K562 (cell line): ENCODE data around the gene OR2Z1. TPM values are rescaled to one million over a fixed set of nuclear protein-coding genes. Genes with fewer than 3 reads are reported as not detected.
"Not testable (repeated sequence)": the region's sequence is repeated elsewhere in the genome, so short reads cannot be mapped to it uniquely, and the experiment has no call there.

Source experiments
- ATAC-seq: fragments of 200-7000 bp; cut with Tn5 transposase; 3 replicates; pipeline ENCODE4 v1.9.1; 2020; ENCODE audit warnings: moderate library complexity
- BruUV-seq: library from RNA; stranded (reverse); fragments of 400-500 nt; replicated peaks from 2 replicates; lab custom pipeline; 2021; lab: Mats Ljungman, UMichigan
- CTCF ChIA-PET: fragments of 300-600 bp; formaldehyde crosslinking; extraction: SDS; loops from one replicate; lab custom pipeline; 2021; ENCODE audit warnings: low intra/inter-chr PET ratio; lab: Yijun Ruan, JAX
- POLR2A ChIA-PET: fragments of 300-600, 350-650 bp; sonication (Branson Sonifier 250); formaldehyde crosslinking; extraction: SDS; loops from one replicate; lab custom pipeline; 2021; ENCODE audit warnings: antibody characterized with exemption, inconsistent platforms; lab: Yijun Ruan, JAX
- DNase-seq, 4 experiments: peaks; one replicate each; pipeline versions ENCODE4 v3.0.0 to v3.0.0-alpha.2; 2011 to 2018; ENCODE audit warnings: low spot score in 3 of 4, mixed read lengths in 3 of 4; ENCODE audit errors: extremely low read depth in 1 of 4
- FAIRE-seq: peaks from 2 replicates; lab custom pipeline; 2011; peaks lifted over from hg19 to GRCh38; lab: Jason Lieb, UNC
- H2AFZ ChIP-seq: 2 replicates; pipeline ENCODE4 v1.6.0; 2011; ENCODE audit warnings: low read depth, low read length, control low read depth, inconsistent platforms
- H3K27ac ChIP-seq: fragments of 200-600 bp; 3 replicates; pipeline ENCODE4 v1.8.0; 2011; ENCODE audit warnings: low read depth, mild to moderate bottlenecking, control low read depth, inconsistent platforms, low read length, moderate library complexity, mixed read lengths; ENCODE audit errors: extremely low read depth
- H3K27me3 ChIP-seq, 2 experiments: fragments of 300-600 bp in 1 of 2; 2 replicates in 1 of 2; 3 replicates in 1 of 2; pipeline versions ENCODE4 v1.6.0 to v1.8.0; 2011; ENCODE audit warnings: inconsistent platforms in 2 of 2, low read length in 2 of 2, mild to moderate bottlenecking in 1 of 2, mixed read lengths in 1 of 2, moderate library complexity in 1 of 2; ENCODE audit not compliant: control insufficient read depth in 2 of 2, insufficient read depth in 2 of 2
- H3K36me3 ChIP-seq: fragments of 300-600 bp; 3 replicates; pipeline ENCODE4 v1.8.0; 2011; ENCODE audit warnings: mild to moderate bottlenecking, low read length, inconsistent platforms; ENCODE audit not compliant: control insufficient read depth, insufficient read depth
- H3K4me1 ChIP-seq, 2 experiments: fragments of 200-600 bp in 1 of 2; replicated peaks in 1 of 2; 2 replicates in 1 of 2; 3 replicates in 1 of 2; pipeline versions ENCODE4 v1.5.1 to v1.8.0; 2011; ENCODE audit warnings: inconsistent platforms in 2 of 2, low read length in 2 of 2, mild to moderate bottlenecking in 1 of 2, mixed read lengths in 1 of 2, moderate library complexity in 1 of 2; ENCODE audit not compliant: control insufficient read depth in 2 of 2, insufficient read depth in 2 of 2
- H3K4me2 ChIP-seq: 2 replicates; pipeline ENCODE4 v1.6.1; 2011; ENCODE audit warnings: low read length, control low read depth, inconsistent platforms, mixed read lengths; ENCODE audit not compliant: insufficient read depth
- H3K4me3 ChIP-seq: fragments of 200-600 bp; sonication (generic), shearing (Covaris generic); 2 replicates; pipeline ENCODE4 v1.5.1; 2016; ENCODE audit warnings: control low read depth, inconsistent platforms
- H3K79me2 ChIP-seq: fragments of 200-600 bp; 3 replicates; pipeline ENCODE4 v1.8.0; 2011; ENCODE audit warnings: low read length, inconsistent platforms; ENCODE audit not compliant: control insufficient read depth, insufficient read depth
- H3K9ac ChIP-seq, 2 experiments: 2 replicates each; pipeline versions ENCODE4 v1.6.0 to v1.6.1; 2011; ENCODE audit warnings: low read depth in 2 of 2, low read length in 2 of 2, control low read depth in 1 of 2, inconsistent platforms in 1 of 2, mild to moderate bottlenecking in 1 of 2, mixed read lengths in 1 of 2; ENCODE audit not compliant: insufficient read depth in 1 of 2
- H3K9me1 ChIP-seq: one replicate; pipeline ENCODE4 v1.6.0; 2011; ENCODE audit warnings: inconsistent platforms, mild to moderate bottlenecking, low read length, moderate library complexity; ENCODE audit not compliant: control insufficient read depth, insufficient read depth
- H3K9me3 ChIP-seq: replicated peaks from 2 replicates; pipeline ENCODE4 v1.5.1; 2011; ENCODE audit warnings: low read depth, low read length, inconsistent platforms; ENCODE audit not compliant: control insufficient read depth, insufficient read depth
- H4K20me1 ChIP-seq: replicated peaks from 2 replicates; pipeline ENCODE4 v1.6.1; 2011; ENCODE audit warnings: low read length, inconsistent platforms, mixed read lengths; ENCODE audit not compliant: control insufficient read depth, insufficient read depth
- WGBS: fragments of 100-300 bp; shearing (Covaris generic); methylation state at CpG from one replicate; pipeline ENCODE4 v1.1.6; 2016; ENCODE audit warnings: low coverage, mixed read lengths; ENCODE audit not compliant: insufficient coverage; ENCODE audit errors: missing lambda C conversion rate; 5-methylcytosine and 5-hydroxymethylcytosine counted together
- in situ Hi-C: fragments of 300-500 bp; cut with MboI; formaldehyde crosslinking; loops from 4 replicates; pipeline ENCODE4 v1.15.0; 2018; ENCODE audit warnings: inconsistent platforms, mixed read lengths
- intact Hi-C: fragments of 100-400 bp; cut with micrococcal nuclease; formaldehyde crosslinking; loops from 2 replicates; pipeline ENCODE4 v1.14.2; 2022
- polyA plus RNA-seq, 8 experiments: library from polyadenylated mRNA; depleted of rRNA in 4 of 8; stranded (reverse) in 5 of 8; unstranded in 3 of 8; fragments of >200 nt; fragmentation: Nextera tagmentation in 2 of 8; fragmentation: Illumina TruSeq in 1 of 8; extraction: Ambion mirVana in 2 of 8; extraction: Trizol in 1 of 8; gene quantifications; 2 replicates each; pipeline versions ENCODE4 v1.2.1 to v1.2.3, GENCODE V29; 2011 to 2014; ENCODE audit warnings: inconsistent platforms in 1 of 8, missing spikeins in 1 of 8
- total RNA-seq, 7 experiments: library from RNA; depleted of rRNA in 6 of 7; stranded (reverse); fragments of >200 nt in 6 of 7; fragmentation: Illumina TruSeq in 2 of 7; extraction: Trizol in 2 of 7; gene quantifications; 2 replicates each; pipeline versions ENCODE4 v1.2.1 to v1.2.3, GENCODE V29; 2011 to 2021; ENCODE audit warnings: low replicate concordance in 1 of 7

OR2Z1 gene
- total and polyA plus RNA-seq, 9 of the 15 experiments (the other 6 are each of a cell fraction or from before 2014, with no cell fraction given) = 0.13 TPM; not detected in 8

DNA sequence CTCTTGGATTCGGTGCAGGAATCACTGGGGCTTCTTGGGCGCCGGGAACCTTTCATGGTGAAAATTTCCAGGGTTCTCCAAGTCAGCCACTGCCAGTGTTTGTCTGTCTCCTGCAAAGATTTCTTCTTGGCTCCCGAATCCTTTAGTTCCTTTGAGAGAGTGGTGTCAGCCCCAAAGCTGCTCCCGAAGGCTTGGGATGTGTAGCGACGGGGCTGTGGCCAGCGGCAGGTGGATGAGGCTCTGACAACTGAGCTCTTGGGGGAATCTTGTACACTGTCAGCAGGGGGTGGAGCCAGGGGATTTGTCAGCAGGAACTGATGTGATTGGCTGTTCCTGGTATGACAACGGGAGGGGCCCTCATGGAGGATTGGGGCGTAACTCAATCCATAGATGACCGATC is 45.8 kb downstream of the OR2Z1 start:
- H3K27ac ChIP-seq, CTCF ChIA-PET, ATAC-seq, intact Hi-C loops, H3K36me3 ChIP-seq, H3K4me2 ChIP-seq, H3K9me3 ChIP-seq, FAIRE-seq, H3K4me1 ChIP-seq, H3K9ac ChIP-seq, H3K27me3 ChIP-seq, H3K4me3 ChIP-seq, H4K20me1 ChIP-seq, DNase-seq, H2AFZ ChIP-seq, POLR2A ChIA-PET, H3K9me1 ChIP-seq, H3K79me2 ChIP-seq, BruUV-seq: not testable (repeated sequence)
- under 1% methylated on average over 5 of the region's 11 CpGs for WGBS
- in situ Hi-C loops = loop anchor here (25.0 kb wide), 1 partner anchor 320 kb away; the partner anchor contains the start of gene OR1M1

DNA sequence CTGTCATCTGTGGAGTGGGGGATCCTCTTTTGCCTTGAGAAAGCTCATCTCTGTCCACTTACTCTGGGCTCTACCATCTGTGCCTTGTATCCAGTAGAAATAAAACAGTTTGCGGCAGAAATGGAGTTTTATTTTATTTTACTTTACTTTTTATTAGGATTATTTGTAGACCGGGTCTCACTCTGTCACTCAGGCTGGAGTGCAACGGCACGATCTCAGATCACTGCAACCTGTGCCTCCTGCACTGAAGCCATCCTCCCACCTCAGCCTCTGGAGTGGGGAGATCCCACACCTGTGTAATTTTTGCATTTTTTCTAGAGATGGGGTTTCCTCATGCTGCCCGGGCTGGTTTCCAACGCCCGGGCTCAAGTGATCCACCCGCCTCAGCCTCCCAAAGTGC is 47.8 kb downstream of the OR2Z1 start:
- H3K27ac ChIP-seq, H3K9me1 ChIP-seq, H3K4me3 ChIP-seq, intact Hi-C loops, DNase-seq, H4K20me1 ChIP-seq, H3K79me2 ChIP-seq, BruUV-seq, FAIRE-seq, ATAC-seq, H3K4me2 ChIP-seq, POLR2A ChIA-PET, H3K9ac ChIP-seq, H2AFZ ChIP-seq, H3K9me3 ChIP-seq, H3K27me3 ChIP-seq, H3K36me3 ChIP-seq, CTCF ChIA-PET, H3K4me1 ChIP-seq: not testable (repeated sequence)
- WGBS = 0% methylated on average over 3 of the region's 8 CpGs
- in situ Hi-C loops = loop anchor here (25.0 kb wide), 1 partner anchor 318 kb away; the partner anchor contains the start of gene OR1M1

DNA sequence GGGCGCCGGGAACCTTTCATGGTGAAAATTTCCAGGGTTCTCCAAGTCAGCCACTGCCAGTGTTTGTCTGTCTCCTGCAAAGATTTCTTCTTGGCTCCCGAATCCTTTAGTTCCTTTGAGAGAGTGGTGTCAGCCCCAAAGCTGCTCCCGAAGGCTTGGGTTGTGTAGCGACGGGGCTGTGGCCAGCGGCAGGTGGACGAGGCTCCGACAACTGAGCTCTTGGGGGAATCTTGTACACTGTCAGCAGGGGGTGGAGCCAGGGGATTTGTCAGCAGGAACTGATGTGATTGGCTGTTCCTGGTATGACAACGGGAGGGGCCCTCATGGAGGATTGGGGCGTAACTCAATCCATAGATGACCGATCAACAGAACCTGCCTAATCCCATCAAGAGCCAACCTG is 52.2 kb downstream of the OR2Z1 start:
- H3K4me3 ChIP-seq, H4K20me1 ChIP-seq, H3K9me3 ChIP-seq, POLR2A ChIA-PET, H3K9me1 ChIP-seq, H3K27ac ChIP-seq, H3K79me2 ChIP-seq, H3K4me2 ChIP-seq, DNase-seq, H3K9ac ChIP-seq, H2AFZ ChIP-seq, H3K4me1 ChIP-seq, H3K36me3 ChIP-seq, BruUV-seq, CTCF ChIA-PET, FAIRE-seq, ATAC-seq, intact Hi-C loops, H3K27me3 ChIP-seq: not testable (repeated sequence)
- in situ Hi-C loops = loop anchor here (25.0 kb wide), 1 partner anchor 314 kb away; the partner anchor contains the start of gene OR1M1
- WGBS = 0% methylated on average over 3 of the region's 12 CpGs
